Erythroblast (primary cell): ENCODE measurements around the gene PYROXD2.

Experiments used
- GATA1 ChIP-seq: IDR thresholded peaks from 2 replicates; pipeline ENCODE4 v1.6.1; 2011; ENCODE audit warnings: low read depth, mild to moderate bottlenecking, control low read depth, low read length, moderate library complexity
- POLR2A ChIP-seq: IDR thresholded peaks from 2 replicates; pipeline ENCODE4 v1.6.1; 2011; ENCODE audit warnings: mild to moderate bottlenecking, low read length

DNA sequence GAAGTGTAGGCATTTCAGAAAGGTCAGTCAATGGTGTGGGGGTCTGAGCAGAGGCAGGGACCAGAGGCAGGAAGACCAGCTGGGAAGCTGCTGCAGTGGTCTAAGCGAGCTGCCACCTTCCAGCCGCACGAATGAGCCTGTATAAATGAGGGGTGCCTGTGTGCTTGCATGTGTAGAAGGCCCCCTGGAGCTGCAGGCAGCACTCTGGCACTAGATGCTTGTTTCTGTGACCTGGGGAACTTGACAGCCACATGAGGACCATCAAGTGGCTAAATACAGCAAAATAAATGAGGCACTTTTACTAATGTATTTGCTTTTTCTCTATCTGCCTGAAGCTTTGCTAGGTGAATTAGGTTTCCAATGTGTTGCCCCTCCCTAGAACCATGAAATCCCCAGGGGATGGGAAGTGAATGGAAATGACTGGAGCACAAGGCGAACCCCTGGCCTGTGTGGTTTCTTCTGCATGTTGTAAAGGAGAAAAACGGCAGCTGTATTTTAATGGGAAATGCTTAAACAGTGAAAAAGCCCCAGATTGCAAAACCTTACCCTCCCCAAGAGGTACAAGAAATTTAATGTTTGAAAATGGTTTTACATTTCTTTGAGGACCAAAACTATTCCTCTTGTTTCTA lies 57.7 kb downstream of the PYROXD2 start:
- TF ChIP-seq POLR2A (no peak), GATA1 (no peak)
